ENCODE results near the gene DDX1.

- TF ChIP-seq CTCF (IDR thresholded peaks at IDR 0.05) (no peak), ZFX (IDR thresholded peaks at IDR 0.05; ENCODE audit: borderline replicate concordance) (no peak)
Observed at GRCh38 chr2:15595342-15595905, 3.8 kb downstream of the DDX1 start.
